SK-MEL-5 (cell line): ENCODE data around the gene CDH4. TPM values are rescaled to one million over a fixed set of nuclear protein-coding genes. Genes with fewer than 3 reads are reported as not detected.

Experiments
- DNase-seq: peaks from one replicate; pipeline ENCODE4 v3.0.0-alpha.2; 2016; ENCODE audit warnings: low read depth, low spot score
- in situ Hi-C: cut with HindIII; loops from 2 replicates; pipeline ENCODE4 v1.10.0; 2016; ENCODE audit warnings: low sequenced_read_pairs, high pct_unique_total_duplicates, low pct_unique_long_range_greater_than_20kb
- total RNA-seq: library from RNA; depleted of rRNA; stranded (reverse); fragments of >200 nt; shearing (Covaris generic); gene quantifications from 2 replicates; pipeline ENCODE4 v1.2.3, GENCODE V29; 2014

Gene CDH4
- total RNA-seq, 1 experiment from 2014 or later = not detected

GRCh38 chr20:61733891-61734732, 482.1 kb downstream of the CDH4 start:
- DNase-seq = no peak
- in situ Hi-C loops = no loop called here

GRCh38 chr20:61734733-61735502, 482.9 kb downstream of the CDH4 start:
- no peak for DNase-seq
- in situ Hi-C loops = no loop called here

GRCh38 chr20:61735503-61735785, 483.4 kb downstream of the CDH4 start:
- no peak for DNase-seq
- in situ Hi-C loops = no loop called here

- in situ Hi-C loops = no loop called here
- no peak for DNase-seq
Observed at GRCh38 chr20:61736001-61736635, 484.1 kb downstream of the CDH4 start.

GRCh38 chr20:61736751-61737310, 484.8 kb downstream of the CDH4 start:
- in situ Hi-C loops = no loop called here
- DNase-seq = no peak

GRCh38 chr20:61737346-61737745, 485.3 kb downstream of the CDH4 start:
- in situ Hi-C loops = no loop called here
- DNase-seq = no peak

GRCh38 chr20:61737812-61738443, 485.9 kb downstream of the CDH4 start:
- in situ Hi-C loops = no loop called here
- DNase-seq = no peak

- in situ Hi-C loops = no loop called here
- DNase-seq = no peak
Observed at GRCh38 chr20:61738601-61739069, 486.6 kb downstream of the CDH4 start.

GRCh38 chr20:61739086-61739831, 487.2 kb downstream of the CDH4 start:
- in situ Hi-C loops = no loop called here
- no peak for DNase-seq

GRCh38 chr20:61739832-61740118, 487.7 kb downstream of the CDH4 start:
- in situ Hi-C loops = no loop called here

GRCh38 chr20:61742097-61742825, 490.2 kb downstream of the CDH4 start:
- DNase-seq = peak; percentile 40
- in situ Hi-C loops = no loop called here

More at GRCh38 chr20:61739832-61740118, 487.7 kb downstream of the CDH4 start:
- DNase-seq = no peak

- no peak for DNase-seq
- in situ Hi-C loops = no loop called here
Observed at GRCh38 chr20:61743606-61744005, 491.5 kb downstream of the CDH4 start.

GRCh38 chr20:61744691-61745396, 492.8 kb downstream of the CDH4 start:
- in situ Hi-C loops = no loop called here
- no peak for DNase-seq

GRCh38 chr20:61745397-61746146, 493.5 kb downstream of the CDH4 start:
- no peak for DNase-seq
- in situ Hi-C loops = no loop called here

- in situ Hi-C loops = no loop called here
- no peak for DNase-seq
Observed at GRCh38 chr20:61746147-61746646, 494.1 kb downstream of the CDH4 start.
